Endothelial cell of umbilical vein (primary cell): Measurements from ENCODE around the gene ATP1B4. TPM values are rescaled to one million over a fixed set of nuclear protein-coding genes. Genes with fewer than 3 reads are reported as not detected.

Source experiments
- BruUV-seq: library from RNA; stranded (reverse); fragments of 400-500 nt; replicated peaks from 2 replicates; lab custom pipeline; 2021; lab: Mats Ljungman, UMichigan
- CTCF ChIA-PET: fragments of 300-600, 350-600 bp; sonication (Branson Sonifier 250); formaldehyde crosslinking; loops from one replicate; lab custom pipeline; 2021; ENCODE audit warnings: antibody characterized with exemption, inconsistent platforms; lab: Charles Lee
- POLR2A ChIA-PET: fragments of 300-600, 350-600 bp; sonication (Branson Sonifier 250); formaldehyde crosslinking; loops from one replicate; lab custom pipeline; 2021; ENCODE audit warnings: antibody characterized with exemption, inconsistent platforms; lab: Charles Lee
- DNase-seq: peaks from one replicate; pipeline ENCODE4 v3.0.0-alpha.2; 2011; ENCODE audit warnings: low read depth, low spot score
- FAIRE-seq: peaks from 2 replicates; lab custom pipeline; 2011; peaks lifted over from hg19 to GRCh38; lab: Jason Lieb, UNC
- H2AFZ ChIP-seq: 2 replicates; pipeline ENCODE4 v1.6.0; 2012; ENCODE audit warnings: low read depth, low read length, control low read depth, inconsistent platforms
- H3K27ac ChIP-seq: 2 replicates; pipeline ENCODE4 v1.5.1; 2011; ENCODE audit warnings: low read depth, mild to moderate bottlenecking, control low read depth, low read length, moderate library complexity; ENCODE audit not compliant: insufficient read depth
- H3K27me3 ChIP-seq, 2 experiments: 2 replicates each; pipeline versions ENCODE4 v1.6.0 to v1.6.1; 2011; ENCODE audit warnings: low read length in 2 of 2, mixed read lengths in 1 of 2; ENCODE audit not compliant: control insufficient read depth in 2 of 2, insufficient read depth in 2 of 2
- H3K36me3 ChIP-seq, 2 experiments: 2 replicates in 1 of 2; 3 replicates in 1 of 2; pipeline ENCODE4 v1.5.1; 2011; ENCODE audit warnings: low read length in 2 of 2, mild to moderate bottlenecking in 1 of 2, moderate library complexity in 1 of 2; ENCODE audit not compliant: control insufficient read depth in 2 of 2, insufficient read depth in 2 of 2; ENCODE audit errors: extremely low read depth in 1 of 2
- H3K4me1 ChIP-seq: 3 replicates; pipeline ENCODE4 v1.5.1; 2011; ENCODE audit warnings: mild to moderate bottlenecking, low read length; ENCODE audit not compliant: control insufficient read depth, insufficient read depth; ENCODE audit errors: extremely low read depth
- H3K4me2 ChIP-seq: 2 replicates; pipeline ENCODE4 v1.6.1; 2011; ENCODE audit warnings: low read length, control low read depth, mixed read lengths; ENCODE audit not compliant: insufficient read depth
- H3K4me3 ChIP-seq, 3 experiments: fragments of 200-600 bp in 1 of 3; sonication (generic), shearing (Covaris generic) in 1 of 3; replicated peaks in 1 of 3; 2 replicates each; pipeline ENCODE4 v1.5.1; 2011 to 2016; ENCODE audit warnings: control low read depth in 3 of 3, low read length in 3 of 3, mild to moderate bottlenecking in 2 of 3, inconsistent platforms in 1 of 3, low read depth in 1 of 3, moderate library complexity in 1 of 3; ENCODE audit not compliant: insufficient read depth in 1 of 3
- H3K79me2 ChIP-seq: 2 replicates; pipeline ENCODE4 v1.6.0; 2012; ENCODE audit warnings: low read length, inconsistent platforms; ENCODE audit not compliant: control insufficient read depth, insufficient read depth
- H3K9ac ChIP-seq: replicated peaks from 2 replicates; pipeline ENCODE3; 2011; ENCODE audit warnings: low read length, control low read depth; ENCODE audit not compliant: insufficient read depth; ENCODE audit errors: extremely low read depth
- H3K9me1 ChIP-seq: replicated peaks from 3 replicates; pipeline ENCODE4 v1.6.0; 2011; ENCODE audit warnings: mild to moderate bottlenecking, low read length; ENCODE audit not compliant: control insufficient read depth, insufficient read depth; ENCODE audit errors: extremely low read depth
- H3K9me3 ChIP-seq: replicated peaks from 2 replicates; pipeline ENCODE4 v1.5.1; 2012; ENCODE audit warnings: low read length, inconsistent platforms; ENCODE audit not compliant: control insufficient read depth, insufficient read depth
- H4K20me1 ChIP-seq: replicated peaks from 2 replicates; pipeline ENCODE3; 2011; ENCODE audit warnings: mild to moderate bottlenecking, low read length; ENCODE audit not compliant: control insufficient read depth, insufficient read depth; ENCODE audit errors: extremely low read depth
- EZH2 ChIP-seq: IDR thresholded peaks from 2 replicates; pipeline ENCODE4 v1.6.1; 2012; ENCODE audit warnings: borderline replicate concordance, low read depth, mild to moderate bottlenecking, moderate library complexity, low read length, inconsistent platforms; ENCODE audit not compliant: severe bottlenecking
- FOS ChIP-seq: IDR thresholded peaks from 2 replicates; pipeline ENCODE4 v1.6.1; 2011; ENCODE audit warnings: mild to moderate bottlenecking, low read length, moderate library complexity, borderline replicate concordance; ENCODE audit not compliant: insufficient read depth
- GATA2 ChIP-seq: IDR thresholded peaks from 2 replicates; pipeline ENCODE4 v1.7.0; 2011; ENCODE audit warnings: low read depth, mild to moderate bottlenecking, moderate library complexity, mixed read lengths, low read length; ENCODE audit not compliant: insufficient read length, insufficient read depth
- JUN ChIP-seq: IDR thresholded peaks from 2 replicates; pipeline ENCODE4 v1.6.1; 2011; ENCODE audit warnings: borderline replicate concordance, low read depth; ENCODE audit not compliant: insufficient read length, insufficient read depth
- MYC ChIP-seq: IDR thresholded peaks from one replicate; pipeline ENCODE4 v1.6.1; 2011; ENCODE audit warnings: mild to moderate bottlenecking, low read depth, low read length
- POLR2A ChIP-seq: IDR thresholded peaks from 2 replicates; pipeline ENCODE4 v1.6.1; 2012; ENCODE audit warnings: low read depth, mild to moderate bottlenecking, control low read depth, low read length
- POLR2AphosphoS5 ChIP-seq: IDR thresholded peaks from 2 replicates; pipeline ENCODE4 v1.6.1; 2012; ENCODE audit warnings: low read depth, mild to moderate bottlenecking, control low read depth, low read length, moderate library complexity; ENCODE audit not compliant: insufficient read depth
- dilution Hi-C: fragments of 300-500 bp; cut with MboI; formaldehyde crosslinking; loops from one replicate; pipeline ENCODE4 v1.15.0; 2019; ENCODE audit warnings: low sequenced_read_pairs; ENCODE audit not compliant: extremely low pct_ligation_motif_present
- intact Hi-C: fragments of 100-400 bp; cut with micrococcal nuclease; formaldehyde crosslinking; loops from one replicate; pipeline ENCODE4 v1.10.0; 2022
- polyA plus RNA-seq, 4 experiments: library from polyadenylated mRNA; depleted of rRNA in 3 of 4; stranded (reverse) in 3 of 4; unstranded in 1 of 4; fragments of >200 nt; gene quantifications; 2 replicates each; pipeline versions ENCODE4 v1.2.1 to v1.2.3, GENCODE V29; 2011 to 2012; ENCODE audit warnings: missing spikeins in 1 of 4
- total RNA-seq: library from RNA; stranded (reverse); gene quantifications from 2 replicates; pipeline ENCODE4 v1.2.3, GENCODE V29; 2021
- TF ChIP-seq, protein P1 (sequence below): IDR thresholded peaks from 2 replicates; pipeline ENCODE4 v1.6.1; 2011; ENCODE audit not compliant: insufficient read depth, insufficient read length
- TF ChIP-seq, protein P2 (sequence below), 2 donors: IDR thresholded peaks; 1 replicate in 1 of 2; 2 replicates in 1 of 2; pipeline ENCODE4 v1.5.1; 2011; ENCODE audit warnings: low read length in 2 of 2, mild to moderate bottlenecking in 2 of 2, moderate library complexity in 2 of 2, control low read depth in 1 of 2, inconsistent platforms in 1 of 2, low read depth in 1 of 2; ENCODE audit not compliant: insufficient read depth in 1 of 2; ENCODE audit errors: extremely low read depth in 1 of 2

Gene ATP1B4
- total and polyA plus RNA-seq, 2 donors (not counting 3 experiments of a cell fraction or from before 2014, with no cell fraction given): not detected

DNA sequence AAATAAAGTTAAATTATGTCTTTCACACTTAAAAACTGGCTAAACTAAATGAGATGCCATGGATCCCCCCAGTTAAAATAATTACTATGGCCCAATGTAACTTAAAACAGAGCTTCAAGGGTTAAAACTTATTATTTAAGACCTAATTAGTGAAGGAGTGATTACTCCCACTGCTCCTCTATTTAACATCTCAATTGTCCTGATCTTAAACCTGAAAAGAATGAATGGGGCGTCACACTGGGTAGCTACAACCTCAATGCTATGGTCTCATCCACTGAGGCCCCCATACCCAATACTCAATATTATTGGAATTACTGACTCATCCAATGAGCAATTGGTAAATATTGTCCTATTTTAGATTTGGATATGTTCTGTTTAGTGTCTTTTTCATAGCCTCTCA, 29.5 kb upstream of the ATP1B4 start:
- CTCF ChIA-PET: no interaction called here

More for the DNA sequence above, 29.5 kb upstream of the ATP1B4 start:
- Histone ChIP-seq H3K27ac (no peak overlapping the region), H4K20me1 (no peaks in the 10 kb centered on the region), H3K27me3 (no peaks in the 10 kb centered on the region), H3K79me2 (no peaks in the 10 kb centered on the region), H3K36me3 (no peaks in the 10 kb centered on the region), H2AFZ (no peak overlapping the region), H3K9me1 (no peaks in the 10 kb centered on the region), H3K4me1 (no peaks in the 10 kb centered on the region), H3K4me2 (no peak overlapping the region), H3K9me3 (no peaks in the 10 kb centered on the region), H3K4me3 (no peak overlapping the region), H3K9ac (no peak overlapping the region)
- intact Hi-C loops (no loop called here), dilution Hi-C loops (no loop called here)
- FAIRE-seq: no peak
- no peak for DNase-seq
- POLR2A ChIA-PET: no interaction called here
- no peak for TF ChIP-seq FOS
- TF ChIP-seq JUN: no peak
- no peak for TF ChIP-seq POLR2AphosphoS5
- TF ChIP-seq, protein P1, sequence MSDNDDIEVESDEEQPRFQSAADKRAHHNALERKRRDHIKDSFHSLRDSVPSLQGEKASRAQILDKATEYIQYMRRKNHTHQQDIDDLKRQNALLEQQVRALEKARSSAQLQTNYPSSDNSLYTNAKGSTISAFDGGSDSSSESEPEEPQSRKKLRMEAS: no peak
- TF ChIP-seq EZH2: no peak
- no peak for TF ChIP-seq POLR2A
- TF ChIP-seq MYC: no peak
- no peak for TF ChIP-seq GATA2
- TF ChIP-seq, protein P2, sequence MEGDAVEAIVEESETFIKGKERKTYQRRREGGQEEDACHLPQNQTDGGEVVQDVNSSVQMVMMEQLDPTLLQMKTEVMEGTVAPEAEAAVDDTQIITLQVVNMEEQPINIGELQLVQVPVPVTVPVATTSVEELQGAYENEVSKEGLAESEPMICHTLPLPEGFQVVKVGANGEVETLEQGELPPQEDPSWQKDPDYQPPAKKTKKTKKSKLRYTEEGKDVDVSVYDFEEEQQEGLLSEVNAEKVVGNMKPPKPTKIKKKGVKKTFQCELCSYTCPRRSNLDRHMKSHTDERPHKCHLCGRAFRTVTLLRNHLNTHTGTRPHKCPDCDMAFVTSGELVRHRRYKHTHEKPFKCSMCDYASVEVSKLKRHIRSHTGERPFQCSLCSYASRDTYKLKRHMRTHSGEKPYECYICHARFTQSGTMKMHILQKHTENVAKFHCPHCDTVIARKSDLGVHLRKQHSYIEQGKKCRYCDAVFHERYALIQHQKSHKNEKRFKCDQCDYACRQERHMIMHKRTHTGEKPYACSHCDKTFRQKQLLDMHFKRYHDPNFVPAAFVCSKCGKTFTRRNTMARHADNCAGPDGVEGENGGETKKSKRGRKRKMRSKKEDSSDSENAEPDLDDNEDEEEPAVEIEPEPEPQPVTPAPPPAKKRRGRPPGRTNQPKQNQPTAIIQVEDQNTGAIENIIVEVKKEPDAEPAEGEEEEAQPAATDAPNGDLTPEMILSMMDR (IDR thresholded peaks at IDR 0.05; ENCODE audit: extremely low read depth in 1 of 2, insufficient read depth in 1 of 2, low read depth in 1 of 2, low read length in 2 of 2): no peak
- BruUV-seq: no TSS peak
